Measurements from ENCODE around the gene SUN2. TPM values are rescaled to one million over a fixed set of nuclear protein-coding genes. Genes with fewer than 3 reads are reported as not detected.
A peak's percentile ranks its signal among the peaks of the same experiment; 100 is the strongest.

Gene SUN2
- total and polyA plus RNA-seq, 10 of the 15 experiments (the other 5 are each of a cell fraction or from before 2014, with no cell fraction given): 0.18 to 107 (median 35.9) TPM

DNA sequence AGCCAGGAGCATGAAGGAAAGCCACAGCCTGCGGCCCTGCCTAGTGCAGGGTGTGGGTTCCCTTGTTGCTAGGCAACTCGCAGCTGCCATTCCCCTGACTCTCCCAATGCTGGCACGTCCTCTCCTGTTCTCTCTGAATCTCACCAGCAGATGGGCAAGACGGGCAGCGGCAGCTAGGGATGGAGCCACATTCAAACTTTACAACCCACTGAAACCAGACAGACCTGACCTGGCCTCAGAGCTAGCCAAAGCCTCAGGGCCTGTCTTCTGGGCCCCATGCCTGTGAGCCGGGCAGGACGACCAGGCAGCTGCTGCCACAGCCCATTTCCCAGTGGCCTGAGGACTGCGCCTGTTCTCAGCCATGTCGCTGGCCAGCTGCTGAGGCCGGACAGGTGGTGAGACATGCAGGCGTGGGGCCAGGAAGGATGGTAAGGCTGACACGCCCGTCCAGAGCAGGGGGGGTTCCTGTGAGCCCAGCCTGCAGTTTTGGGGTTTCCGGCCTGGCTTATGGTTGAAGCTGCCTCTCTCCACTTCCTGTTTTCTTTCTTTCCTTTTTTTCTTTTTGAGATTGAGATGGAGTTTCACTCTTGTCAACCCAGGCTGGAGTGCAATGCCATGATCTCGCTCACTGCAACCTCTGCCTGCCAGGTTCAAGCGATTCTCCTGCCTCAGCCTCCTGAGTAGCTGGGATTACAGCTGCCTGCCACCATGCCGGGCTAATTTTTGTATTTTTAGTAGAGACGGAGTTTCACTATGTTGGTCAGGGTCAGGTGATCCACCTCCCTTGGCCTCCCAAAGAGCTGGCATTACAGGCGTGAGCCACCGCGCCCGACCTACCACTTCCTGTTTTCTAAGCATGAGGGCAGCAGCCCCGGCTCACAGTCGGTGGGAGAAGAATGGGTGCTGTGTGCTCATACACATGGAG lies 4.1 kb downstream of the SUN2 start (continued):
- TF ChIP-seq IKZF2 (IDR thresholded peaks at IDR 0.05): peak; percentile 60 to 61
- no peak for TF ChIP-seq ASH2L (IDR thresholded peaks at IDR 0.05; ENCODE audit: borderline replicate concordance, low read depth)
- TF ChIP-seq ZNF274 (IDR thresholded peaks at IDR 0.05; ENCODE audit: insufficient read depth, insufficient read length): no peak
- TF ChIP-seq HCFC1 (IDR thresholded peaks at IDR 0.05; ENCODE audit: low read length): no peak
- no peak for TF ChIP-seq ZNF24 (IDR thresholded peaks at IDR 0.05)
- TF ChIP-seq NRF1 (conservative IDR thresholded peaks at IDR 0.05; ENCODE audit: low read depth, low read length): no peak
- peak; percentile 75; the same call in 1 of the 2 replicates for TF ChIP-seq DPF2 (IDR thresholded peaks at IDR 0.05)
- no peak for TF ChIP-seq MYB (IDR thresholded peaks at IDR 0.05; ENCODE audit: borderline replicate concordance, low read depth, low read length)
- no peak for TF ChIP-seq RBBP5 (conservative IDR thresholded peaks at IDR 0.05)
- no peak for TF ChIP-seq MYC (IDR thresholded peaks at IDR 0.05; ENCODE audit: insufficient read depth, insufficient read length, insufficient replicate concordance, low read length, severe bottlenecking)
- no peak for TF ChIP-seq JUND (IDR thresholded peaks at IDR 0.05; ENCODE audit: low read depth, low read length)
- no peak for TF ChIP-seq NR2C2 (IDR thresholded peaks at IDR 0.05; ENCODE audit: borderline replicate concordance, control insufficient read depth, insufficient read length, low read depth)
- TF ChIP-seq CBX5 (IDR thresholded peaks at IDR 0.05; ENCODE audit: low read depth): no peak
- TF ChIP-seq, protein P1, sequence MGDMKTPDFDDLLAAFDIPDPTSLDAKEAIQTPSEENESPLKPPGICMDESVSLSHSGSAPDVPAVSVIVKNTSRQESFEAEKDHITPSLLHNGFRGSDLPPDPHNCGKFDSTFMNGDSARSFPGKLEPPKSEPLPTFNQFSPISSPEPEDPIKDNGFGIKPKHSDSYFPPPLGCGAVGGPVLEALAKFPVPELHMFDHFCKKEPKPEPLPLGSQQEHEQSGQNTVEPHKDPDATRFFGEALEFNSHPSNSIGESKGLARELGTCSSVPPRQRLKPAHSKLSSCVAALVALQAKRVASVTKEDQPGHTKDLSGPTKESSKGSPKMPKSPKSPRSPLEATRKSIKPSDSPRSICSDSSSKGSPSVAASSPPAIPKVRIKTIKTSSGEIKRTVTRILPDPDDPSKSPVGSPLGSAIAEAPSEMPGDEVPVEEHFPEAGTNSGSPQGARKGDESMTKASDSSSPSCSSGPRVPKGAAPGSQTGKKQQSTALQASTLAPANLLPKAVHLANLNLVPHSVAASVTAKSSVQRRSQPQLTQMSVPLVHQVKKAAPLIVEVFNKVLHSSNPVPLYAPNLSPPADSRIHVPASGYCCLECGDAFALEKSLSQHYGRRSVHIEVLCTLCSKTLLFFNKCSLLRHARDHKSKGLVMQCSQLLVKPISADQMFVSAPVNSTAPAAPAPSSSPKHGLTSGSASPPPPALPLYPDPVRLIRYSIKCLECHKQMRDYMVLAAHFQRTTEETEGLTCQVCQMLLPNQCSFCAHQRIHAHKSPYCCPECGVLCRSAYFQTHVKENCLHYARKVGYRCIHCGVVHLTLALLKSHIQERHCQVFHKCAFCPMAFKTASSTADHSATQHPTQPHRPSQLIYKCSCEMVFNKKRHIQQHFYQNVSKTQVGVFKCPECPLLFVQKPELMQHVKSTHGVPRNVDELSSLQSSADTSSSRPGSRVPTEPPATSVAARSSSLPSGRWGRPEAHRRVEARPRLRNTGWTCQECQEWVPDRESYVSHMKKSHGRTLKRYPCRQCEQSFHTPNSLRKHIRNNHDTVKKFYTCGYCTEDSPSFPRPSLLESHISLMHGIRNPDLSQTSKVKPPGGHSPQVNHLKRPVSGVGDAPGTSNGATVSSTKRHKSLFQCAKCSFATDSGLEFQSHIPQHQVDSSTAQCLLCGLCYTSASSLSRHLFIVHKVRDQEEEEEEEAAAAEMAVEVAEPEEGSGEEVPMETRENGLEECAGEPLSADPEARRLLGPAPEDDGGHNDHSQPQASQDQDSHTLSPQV (IDR thresholded peaks at IDR 0.05): no peak
- peak; percentile 56 for TF ChIP-seq MLLT1 (IDR thresholded peaks at IDR 0.05)
- 0 out of 2 replicates have a peak, but pooled peaks have one; percentile 11 for TF ChIP-seq ESRRA (IDR thresholded peaks at IDR 0.05; ENCODE audit: low read length)
- TF ChIP-seq HDGF (IDR thresholded peaks at IDR 0.05): peak; percentile 96
- no peak for TF ChIP-seq FOS (IDR thresholded peaks at IDR 0.05; ENCODE audit: borderline replicate concordance, extremely low read depth, insufficient read length)
- TF ChIP-seq WRNIP1 (IDR thresholded peaks at IDR 0.05; ENCODE audit: borderline replicate concordance, low read depth, low read length): no peak
- no peak for TF ChIP-seq CEBPZ (IDR thresholded peaks at IDR 0.05; ENCODE audit: low read depth, low read length)
- TF ChIP-seq FOXM1 (IDR thresholded peaks at IDR 0.05; ENCODE audit: low read depth, low read length): no peak
- 0 out of 2 replicates have a peak, but pooled peaks have one; percentile 9 for TF ChIP-seq YY1 (IDR thresholded peaks at IDR 0.05; ENCODE audit: low read depth, low read length)

Measured in GM12878 (cell line).